Globus pallidus (tissue), 1 donor: ENCODE data around the gene ZNF654.
"Not testable (repeated sequence)": the region's sequence is repeated elsewhere in the genome, so short reads cannot be mapped to it uniquely, and the experiment has no call there.

Source experiments
- DNase-seq: peaks from one replicate; pipeline ENCODE4 v3.0.0-alpha.2; 2015; ENCODE audit warnings: low spot score

Gene ZNF654

GRCh38 chr3:88061746-88062145 is 2.7 kb downstream of the ZNF654 start:
- no peak for DNase-seq

GRCh38 chr3:88075072-88075471 is 16.0 kb downstream of the ZNF654 start:
- DNase-seq: no peak

- DNase-seq: no peak
Measured at GRCh38 chr3:88075497-88075896, 16.4 kb downstream of the ZNF654 start.

GRCh38 chr3:88076712-88077111 is 17.7 kb downstream of the ZNF654 start:
- no peak for DNase-seq

GRCh38 chr3:88078932-88079331 is 19.9 kb downstream of the ZNF654 start:
- no peak for DNase-seq

- DNase-seq: no peak
Measured at GRCh38 chr3:88082854-88083253, 23.8 kb downstream of the ZNF654 start.

GRCh38 chr3:88084097-88084501 is 25.0 kb downstream of the ZNF654 start:
- no peak for DNase-seq

GRCh38 chr3:88090681-88091080 is 31.6 kb downstream of the ZNF654 start:
- no peak for DNase-seq

- no peak for DNase-seq
Measured at GRCh38 chr3:88092270-88092669, 33.2 kb downstream of the ZNF654 start.

GRCh38 chr3:88093266-88093665 is 34.2 kb downstream of the ZNF654 start:
- no peak for DNase-seq

GRCh38 chr3:88101142-88101541 is 42.1 kb downstream of the ZNF654 start:
- DNase-seq: no peak

- DNase-seq: no peak
Measured at GRCh38 chr3:88105325-88105724, 46.3 kb downstream of the ZNF654 start.

GRCh38 chr3:88112289-88112688 is 53.2 kb downstream of the ZNF654 start:
- DNase-seq: no peak

GRCh38 chr3:88113311-88114162 is 54.5 kb downstream of the ZNF654 start:
- DNase-seq: peak; percentile 68

- DNase-seq: no peak
Measured at GRCh38 chr3:88114878-88115549, 56.0 kb downstream of the ZNF654 start.

- DNase-seq: no peak
Measured at GRCh38 chr3:88117683-88118082, 58.6 kb downstream of the ZNF654 start.

GRCh38 chr3:88118603-88119002 is 59.5 kb downstream of the ZNF654 start:
- not testable (repeated sequence) for DNase-seq

- no peak for DNase-seq
Measured at GRCh38 chr3:88123526-88123925, 64.5 kb downstream of the ZNF654 start.

- no peak for DNase-seq
Measured at GRCh38 chr3:88131695-88132094, 72.6 kb downstream of the ZNF654 start.

- no peak for DNase-seq
Measured at GRCh38 chr3:88132894-88133293, 73.8 kb downstream of the ZNF654 start.

- no peak for DNase-seq
Measured at GRCh38 chr3:88133711-88134263, 74.7 kb downstream of the ZNF654 start.

- no peak for DNase-seq
Measured at GRCh38 chr3:88137836-88138235, 78.8 kb downstream of the ZNF654 start.

- DNase-seq: no peak
Measured at GRCh38 chr3:88141458-88142083, 82.5 kb downstream of the ZNF654 start.
